DMS53 treated with DMSO at 0.1 percent for 48 hours (cell line): Measurements from ENCODE around the gene TRPM5.

ENCODE experiments used
- DNase-seq: peaks from one replicate; lab custom pipeline; 2025; ENCODE audit not compliant: unreplicated experiment; lab: John Stamatoyannopoulos, UW

TRPM5 gene

GRCh38 chr11:2421996-2422395 is 22.3 kb downstream of the TRPM5 start:
- DNase-seq = no peak

DNA sequence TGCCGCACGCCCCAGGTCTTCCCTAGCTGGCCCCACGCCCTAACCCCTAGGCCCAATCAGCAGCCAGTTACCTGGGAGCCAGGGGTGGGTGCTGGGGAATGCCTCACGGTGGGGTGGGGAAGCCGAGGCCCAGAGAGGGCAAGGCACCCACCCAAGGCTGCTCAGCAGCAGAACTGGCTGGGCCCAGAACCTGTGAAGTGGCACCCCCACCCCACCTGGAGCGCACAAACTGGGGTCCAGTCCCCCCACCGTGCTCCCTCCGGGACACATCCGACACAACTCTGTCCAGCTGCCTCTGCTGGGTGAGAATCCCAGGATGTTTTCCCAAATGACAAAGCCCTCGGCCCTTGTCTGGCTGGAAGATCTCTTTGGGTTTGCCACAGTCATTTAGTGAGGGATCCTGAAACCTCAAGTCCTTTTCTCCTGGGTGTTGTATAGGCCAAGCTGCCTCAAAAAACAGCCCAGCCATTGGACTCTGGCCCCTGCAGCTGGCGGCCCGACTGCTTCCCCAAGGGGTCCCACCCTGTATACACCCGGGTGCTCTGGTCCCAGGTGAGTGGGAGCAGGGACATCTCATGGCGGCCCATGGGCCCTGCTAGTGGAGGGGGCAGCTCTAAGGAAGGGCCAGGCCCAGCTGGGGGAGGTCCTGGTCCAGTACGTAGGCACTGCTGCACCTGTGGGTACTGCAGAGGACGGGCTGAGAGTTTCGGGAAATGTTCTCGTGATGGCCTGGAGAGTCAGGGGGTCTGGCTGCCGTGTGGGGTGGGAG is 22.9 kb downstream of the TRPM5 start:
- no peak for DNase-seq

DNA sequence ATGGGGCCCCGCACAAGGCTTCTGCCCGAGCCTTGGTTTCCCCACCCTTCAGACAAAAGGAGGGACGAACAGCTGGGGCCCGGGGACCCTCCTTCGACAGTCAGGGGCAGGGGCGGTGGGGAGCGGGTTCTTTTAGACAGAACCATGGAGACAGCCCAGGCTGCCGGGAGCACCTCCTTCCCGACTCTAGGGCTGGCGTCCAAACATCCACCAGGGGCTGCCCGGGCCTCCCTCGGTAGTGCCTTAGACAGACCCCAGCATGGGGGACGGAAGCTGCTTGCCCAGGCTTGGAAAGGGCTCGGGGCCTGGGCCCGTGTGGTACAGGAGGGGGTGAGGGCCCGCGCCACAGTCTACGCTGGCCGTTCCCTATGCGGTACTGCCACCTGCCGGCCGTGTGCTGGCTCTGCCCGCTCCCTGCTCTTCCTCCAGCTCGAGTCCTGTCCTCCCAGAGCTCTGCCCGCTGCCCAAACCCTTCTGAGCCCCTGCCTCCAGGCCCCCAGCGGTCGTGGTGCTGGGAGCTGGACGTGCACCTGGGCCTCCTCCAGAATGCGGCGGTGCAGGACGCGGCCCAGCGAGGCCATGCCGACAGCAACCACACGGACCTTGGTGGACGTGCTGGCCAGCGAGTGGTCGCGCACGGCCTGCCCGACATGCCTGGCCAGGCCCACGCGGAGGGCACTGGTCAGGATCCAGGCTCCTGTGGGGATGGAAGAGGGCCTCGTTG is 23.6 kb downstream of the TRPM5 start:
- peak; percentile 85 for DNase-seq

DNA sequence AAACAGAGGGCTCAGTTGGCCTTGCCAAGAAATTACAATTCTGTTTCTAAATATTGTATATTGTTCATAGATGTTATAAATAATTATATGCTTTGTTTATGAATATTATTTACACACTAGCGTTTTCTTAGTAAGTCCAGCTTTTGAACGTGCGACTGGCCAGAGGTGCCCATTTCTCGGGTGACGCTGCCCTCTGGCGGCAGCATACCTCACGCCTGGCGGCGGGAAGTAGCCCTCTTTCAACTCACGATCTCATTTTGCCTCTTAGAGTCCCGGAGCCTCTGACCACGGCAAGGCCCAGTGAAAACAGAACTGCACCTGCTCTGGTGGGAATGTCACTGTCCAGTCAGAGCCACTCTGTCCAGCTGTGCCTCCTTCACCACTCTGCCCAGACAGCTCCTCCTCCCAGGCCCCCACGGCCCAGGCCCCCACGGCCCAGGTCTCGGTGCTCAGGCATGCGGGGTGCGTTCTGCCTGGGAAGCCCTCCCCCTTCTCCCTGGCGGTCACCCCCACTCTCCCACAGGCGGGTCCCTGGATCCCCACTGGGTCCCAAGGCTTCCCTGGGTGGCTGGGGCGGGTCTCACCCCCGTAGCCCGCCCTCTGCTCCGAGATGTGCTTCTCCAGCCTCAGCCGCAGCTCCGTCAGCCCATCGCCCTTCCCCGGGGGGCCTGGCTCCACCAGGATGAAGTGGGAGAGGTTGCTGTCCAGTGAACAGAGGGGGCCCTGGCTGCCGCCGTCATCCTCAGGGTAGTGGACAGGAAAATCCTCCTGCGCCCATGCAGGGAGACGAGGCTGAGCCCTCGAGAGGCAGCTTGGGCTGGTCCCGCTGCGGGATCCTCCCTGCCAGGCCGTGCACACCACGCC is 24.4 kb downstream of the TRPM5 start:
- peak; percentile 91 for DNase-seq

- DNase-seq = no peak
These were observed 25.5 kb downstream of the TRPM5 start for GRCh38 chr11:2418693-2419360.

DNA sequence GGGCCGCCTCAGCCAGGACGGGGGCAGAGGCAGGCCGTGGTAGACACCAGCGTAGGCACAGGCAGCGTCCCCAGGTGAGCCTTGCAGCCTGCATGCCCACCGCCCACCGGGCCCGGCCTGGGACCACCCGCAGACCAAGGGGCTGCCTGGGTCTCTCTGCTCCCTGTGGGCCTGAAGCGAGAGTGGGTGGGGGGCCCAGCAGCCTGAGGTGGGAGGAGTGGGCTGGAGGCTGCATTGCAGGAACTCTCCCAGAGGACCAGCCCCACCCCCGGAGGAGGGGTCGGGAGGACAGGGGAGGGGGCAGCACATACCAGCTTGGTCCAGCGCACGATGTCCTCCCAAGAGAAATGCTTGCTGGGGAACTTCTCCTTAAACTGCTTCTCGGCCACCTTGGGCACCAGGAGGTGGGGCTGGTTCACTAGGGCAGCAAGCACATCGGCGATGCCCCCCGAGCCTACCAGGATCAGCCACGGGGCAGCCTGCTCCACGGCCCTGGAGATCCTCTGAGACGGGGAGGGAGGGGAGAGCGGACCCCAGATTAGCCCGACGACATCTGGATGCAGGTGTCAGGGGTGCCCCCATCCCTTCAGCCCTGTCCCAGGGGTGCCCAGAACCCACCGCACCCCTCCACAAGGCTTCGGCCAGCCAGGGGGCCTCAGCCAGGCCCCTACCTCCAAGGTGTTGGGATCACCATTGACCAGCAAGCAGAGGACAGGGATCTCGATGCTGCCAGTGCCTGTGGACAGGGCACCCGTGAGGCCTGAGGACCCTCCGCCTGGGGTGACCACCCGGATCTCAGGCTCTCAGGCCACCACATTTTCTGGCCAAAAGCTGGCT is 26.2 kb downstream of the TRPM5 start:
- DNase-seq = no peak

DNA sequence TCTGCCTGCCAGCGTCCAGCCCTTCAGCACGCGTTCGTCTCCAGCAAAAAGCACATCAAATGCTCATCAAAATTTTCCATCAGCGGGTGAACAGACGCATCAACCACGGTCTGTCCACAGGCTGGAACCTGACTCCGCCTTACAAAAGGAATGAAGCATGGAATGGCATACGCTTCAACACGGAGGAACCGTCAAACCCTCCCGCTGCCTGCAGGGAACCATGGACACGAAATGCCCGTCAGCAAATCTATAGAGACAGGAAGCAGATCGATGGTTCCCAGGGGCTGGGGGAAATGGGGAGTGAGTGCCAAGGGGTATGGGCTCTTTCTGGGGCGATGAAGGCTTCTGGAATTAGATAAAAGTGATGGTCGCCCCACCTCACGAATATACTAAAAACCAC is 27.5 kb downstream of the TRPM5 start:
- no peak for DNase-seq

DNA sequence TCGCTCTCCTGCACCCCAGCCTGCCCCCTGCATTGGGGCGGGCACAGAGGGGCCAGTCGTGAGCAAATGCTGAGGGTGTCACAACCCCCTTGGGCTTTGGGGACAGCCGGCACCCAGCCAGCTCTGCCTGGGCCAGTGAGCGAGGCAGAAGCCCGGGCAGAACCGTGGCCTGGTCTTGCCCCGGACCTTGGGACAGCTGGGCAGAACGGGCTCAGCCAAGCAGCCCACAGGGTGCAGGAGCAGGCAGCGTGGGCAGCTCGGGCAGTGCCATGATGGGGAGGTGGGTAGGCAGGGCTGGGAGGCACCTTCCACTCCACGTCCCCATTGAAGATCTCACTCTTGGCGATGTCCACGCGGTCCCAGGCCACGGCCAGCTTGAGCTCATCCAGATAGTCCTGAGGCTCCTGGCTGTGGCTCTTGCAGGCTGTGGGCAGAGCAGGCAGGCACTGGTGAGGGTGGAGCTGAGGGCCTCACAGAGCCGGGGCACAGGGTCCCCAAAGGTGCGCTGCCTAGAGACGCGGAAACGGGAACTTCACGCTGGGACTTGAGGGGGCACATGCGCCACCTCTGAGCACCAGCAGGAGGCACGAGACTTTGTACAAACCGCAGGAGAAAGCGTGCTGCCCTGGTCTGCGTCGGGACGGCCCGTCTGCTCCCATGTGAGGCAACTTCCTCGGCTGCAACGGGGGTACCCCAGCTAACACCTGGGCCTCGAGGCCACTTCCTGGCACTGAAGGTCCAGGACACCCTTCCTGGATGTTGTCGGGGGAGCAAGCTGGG is 28.5 kb downstream of the TRPM5 start:
- DNase-seq = no peak

GRCh38 chr11:2415171-2415570 is 29.1 kb downstream of the TRPM5 start:
- DNase-seq = no peak

GRCh38 chr11:2414616-2415015 is 29.7 kb downstream of the TRPM5 start:
- DNase-seq = no peak

- no peak for DNase-seq
These were observed 30.4 kb downstream of the TRPM5 start for GRCh38 chr11:2413742-2414579.

DNA sequence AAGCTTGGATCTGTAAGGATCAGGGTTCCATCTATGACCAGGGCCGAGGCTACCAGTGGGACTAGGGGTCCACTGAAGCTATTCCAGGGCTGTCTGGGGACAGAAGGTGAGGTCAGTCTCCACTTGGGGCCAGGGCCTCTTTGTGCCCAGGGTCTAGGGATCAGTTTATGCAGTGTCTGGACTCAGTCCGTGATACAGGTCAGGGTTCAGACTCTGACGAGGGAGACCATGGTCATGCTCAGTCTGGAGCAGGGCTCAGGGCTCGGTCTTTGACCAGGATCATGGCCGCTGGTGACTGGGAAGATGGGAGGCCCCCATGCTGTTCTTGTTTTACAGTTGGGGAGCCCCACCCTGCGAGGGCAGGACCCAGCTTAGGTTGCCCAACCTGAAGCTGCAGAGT is 32.0 kb downstream of the TRPM5 start:
- DNase-seq = no peak

DNA sequence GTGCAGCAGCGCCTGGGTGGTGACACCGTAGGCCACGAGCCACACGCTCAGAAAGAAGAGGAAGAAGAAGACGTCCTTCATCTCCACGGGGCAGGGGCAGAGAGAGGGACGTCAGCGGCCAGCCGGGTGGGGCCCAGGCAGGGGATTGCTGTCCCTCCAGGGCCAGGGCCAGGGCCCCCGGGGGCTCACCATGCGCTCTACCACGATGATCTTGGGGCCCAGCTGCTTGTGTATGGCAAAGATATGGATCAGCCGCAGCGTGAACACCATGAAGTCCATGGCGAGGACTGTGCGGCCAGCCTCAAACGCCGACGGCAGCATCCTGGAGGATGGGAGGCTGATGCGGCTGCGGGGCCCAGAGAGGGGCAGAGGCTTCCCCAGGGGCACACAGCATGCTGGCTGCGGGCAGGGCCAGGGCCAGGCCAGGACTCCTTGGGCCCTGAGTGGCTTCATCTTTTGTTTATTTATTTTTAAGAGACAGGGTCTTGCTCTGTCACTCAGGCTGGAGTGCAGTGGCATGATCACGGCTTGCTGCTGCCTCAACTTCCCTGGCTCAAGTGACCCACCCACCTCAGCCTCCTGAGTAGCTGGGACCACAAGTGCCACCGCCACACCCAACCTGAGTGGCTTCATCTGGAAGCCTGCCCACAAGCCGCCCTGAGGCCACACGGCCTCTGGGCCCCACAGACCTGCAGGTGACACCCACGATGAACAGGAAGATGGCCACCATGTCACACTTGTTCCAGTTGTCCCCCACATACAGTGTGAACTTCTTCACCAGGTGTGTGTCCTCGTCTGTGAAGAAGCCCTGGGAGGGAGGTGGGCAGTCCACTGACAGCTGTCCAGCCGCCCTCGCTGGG is 32.6 kb downstream of the TRPM5 start:
- DNase-seq = no peak

GRCh38 chr11:2410616-2411015 is 33.7 kb downstream of the TRPM5 start:
- no peak for DNase-seq

- no peak for DNase-seq
These were observed 34.5 kb downstream of the TRPM5 start for GRCh38 chr11:2409611-2410468.

GRCh38 chr11:2409126-2409525 is 35.2 kb downstream of the TRPM5 start:
- no peak for DNase-seq

- no peak for DNase-seq
These were observed 35.6 kb downstream of the TRPM5 start for GRCh38 chr11:2408671-2409070.
